Stimulated activated naive CD4-positive, alpha-beta T cell (primary cell): ENCODE measurements around the gene SOCS7.

Experiments
- DNase-seq, 6 experiments: peaks; one replicate each; lab custom pipeline; 2025; lab: John Stamatoyannopoulos, UW

SOCS7 gene

GRCh38 chr17:38364741-38365140 is 13.1 kb downstream of the SOCS7 start:
- DNase-seq, result no peak

- no peak for DNase-seq
Observed at GRCh38 chr17:38369124-38369886, 17.7 kb downstream of the SOCS7 start.

GRCh38 chr17:38379448-38379847 is 27.8 kb downstream of the SOCS7 start:
- no peak for DNase-seq

GRCh38 chr17:38395090-38395489 is 43.4 kb downstream of the SOCS7 start:
- no peak for DNase-seq

- DNase-seq, result no peak
Observed at GRCh38 chr17:38397227-38397626, 45.6 kb downstream of the SOCS7 start.

GRCh38 chr17:38400286-38400685 is 48.6 kb downstream of the SOCS7 start:
- no peak for DNase-seq

- no peak for DNase-seq
Observed at GRCh38 chr17:38401459-38401858, 49.8 kb downstream of the SOCS7 start.

GRCh38 chr17:38402897-38403296 is 51.3 kb downstream of the SOCS7 start:
- no peak for DNase-seq

- DNase-seq, result no peak
Observed at GRCh38 chr17:38403491-38403890, 51.8 kb downstream of the SOCS7 start.

- DNase-seq, result no peak
Observed at GRCh38 chr17:38404174-38404943, 52.7 kb downstream of the SOCS7 start.

GRCh38 chr17:38405654-38406053 is 54.0 kb downstream of the SOCS7 start:
- DNase-seq, result no peak

- no peak for DNase-seq
Observed at GRCh38 chr17:38410201-38410600, 58.6 kb downstream of the SOCS7 start.

- DNase-seq, result no peak
Observed at GRCh38 chr17:38415250-38416194, 63.9 kb downstream of the SOCS7 start.

- DNase-seq, result no peak
Observed at GRCh38 chr17:38416840-38417209, 65.2 kb downstream of the SOCS7 start.

- DNase-seq, result no peak
Observed at GRCh38 chr17:38417210-38417951, 65.7 kb downstream of the SOCS7 start.

GRCh38 chr17:38418062-38418692 is 66.5 kb downstream of the SOCS7 start:
- no peak for DNase-seq

GRCh38 chr17:38418693-38419507 is 67.3 kb downstream of the SOCS7 start:
- peak in 1 of 6 experiments; percentile 12 for DNase-seq

- no peak for DNase-seq
Observed at GRCh38 chr17:38419508-38419981, 67.9 kb downstream of the SOCS7 start.

GRCh38 chr17:38420518-38420917 is 68.9 kb downstream of the SOCS7 start:
- DNase-seq, result no peak
